Measurements from ENCODE around the gene ERMARD. TPM values are rescaled to one million over a fixed set of nuclear protein-coding genes. Genes with fewer than 3 reads are reported as not detected.

ERMARD gene
- 10 to 100 TPM; 18.7 to 32.0 (median 27.6) TPM for total RNA-seq

DNA sequence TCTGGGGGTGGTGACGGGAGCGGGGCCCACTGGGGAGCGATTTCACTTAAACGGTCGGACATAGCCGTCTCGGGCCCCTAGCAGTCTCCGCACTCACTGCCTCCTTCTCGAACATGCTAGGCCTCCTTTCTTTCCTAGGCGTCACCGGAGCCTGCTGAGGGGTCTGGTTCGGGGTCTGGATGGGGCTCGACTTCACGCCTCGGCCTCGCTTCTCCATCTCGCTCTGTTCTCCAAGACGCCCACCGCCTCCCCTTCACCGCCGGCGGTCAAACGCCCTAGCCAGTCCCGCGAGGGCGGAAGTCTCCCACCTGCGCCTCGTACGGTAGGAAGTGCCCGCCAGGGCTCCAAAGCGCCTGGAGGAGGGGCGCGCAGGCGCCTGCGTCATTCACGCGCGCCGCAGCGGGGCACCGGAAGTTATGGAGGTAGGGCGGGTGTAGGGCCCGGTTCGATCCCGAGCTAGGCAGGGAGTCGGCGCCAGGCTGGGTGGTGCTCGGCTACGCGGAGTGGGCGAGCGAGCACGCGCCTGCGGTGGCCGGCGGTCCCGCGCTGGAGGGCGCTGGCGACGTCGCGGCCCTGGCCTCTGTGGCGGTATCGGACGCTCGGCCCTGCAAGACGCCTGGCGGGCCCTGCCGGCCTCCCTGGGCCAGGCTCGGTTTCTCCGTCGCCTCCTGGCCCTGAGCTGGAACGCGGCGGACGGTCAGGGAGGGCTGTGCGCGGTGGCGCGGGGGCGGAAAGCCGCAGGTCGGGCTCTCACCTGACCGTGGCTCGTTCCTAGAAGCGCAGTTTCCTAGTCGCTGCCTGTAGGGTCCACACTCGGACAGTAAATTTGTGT, at the start of gene ERMARD, which contains the start of gene DYNLT2:
Gene ERMARD, plus strand, starts transcription at position 381 of the 832 bp plus-strand sequence. Its CDS starts 36 bp downstream, at position 417.
Gene DYNLT2, minus strand, starts transcription at position 331 of the 832 bp plus-strand sequence. Its CDS starts 114 bp downstream, at position 217.
- TF ChIP-seq, protein P1, sequence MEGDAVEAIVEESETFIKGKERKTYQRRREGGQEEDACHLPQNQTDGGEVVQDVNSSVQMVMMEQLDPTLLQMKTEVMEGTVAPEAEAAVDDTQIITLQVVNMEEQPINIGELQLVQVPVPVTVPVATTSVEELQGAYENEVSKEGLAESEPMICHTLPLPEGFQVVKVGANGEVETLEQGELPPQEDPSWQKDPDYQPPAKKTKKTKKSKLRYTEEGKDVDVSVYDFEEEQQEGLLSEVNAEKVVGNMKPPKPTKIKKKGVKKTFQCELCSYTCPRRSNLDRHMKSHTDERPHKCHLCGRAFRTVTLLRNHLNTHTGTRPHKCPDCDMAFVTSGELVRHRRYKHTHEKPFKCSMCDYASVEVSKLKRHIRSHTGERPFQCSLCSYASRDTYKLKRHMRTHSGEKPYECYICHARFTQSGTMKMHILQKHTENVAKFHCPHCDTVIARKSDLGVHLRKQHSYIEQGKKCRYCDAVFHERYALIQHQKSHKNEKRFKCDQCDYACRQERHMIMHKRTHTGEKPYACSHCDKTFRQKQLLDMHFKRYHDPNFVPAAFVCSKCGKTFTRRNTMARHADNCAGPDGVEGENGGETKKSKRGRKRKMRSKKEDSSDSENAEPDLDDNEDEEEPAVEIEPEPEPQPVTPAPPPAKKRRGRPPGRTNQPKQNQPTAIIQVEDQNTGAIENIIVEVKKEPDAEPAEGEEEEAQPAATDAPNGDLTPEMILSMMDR (IDR thresholded peaks at IDR 0.05; ENCODE audit: low read depth), result no peak

DNA sequence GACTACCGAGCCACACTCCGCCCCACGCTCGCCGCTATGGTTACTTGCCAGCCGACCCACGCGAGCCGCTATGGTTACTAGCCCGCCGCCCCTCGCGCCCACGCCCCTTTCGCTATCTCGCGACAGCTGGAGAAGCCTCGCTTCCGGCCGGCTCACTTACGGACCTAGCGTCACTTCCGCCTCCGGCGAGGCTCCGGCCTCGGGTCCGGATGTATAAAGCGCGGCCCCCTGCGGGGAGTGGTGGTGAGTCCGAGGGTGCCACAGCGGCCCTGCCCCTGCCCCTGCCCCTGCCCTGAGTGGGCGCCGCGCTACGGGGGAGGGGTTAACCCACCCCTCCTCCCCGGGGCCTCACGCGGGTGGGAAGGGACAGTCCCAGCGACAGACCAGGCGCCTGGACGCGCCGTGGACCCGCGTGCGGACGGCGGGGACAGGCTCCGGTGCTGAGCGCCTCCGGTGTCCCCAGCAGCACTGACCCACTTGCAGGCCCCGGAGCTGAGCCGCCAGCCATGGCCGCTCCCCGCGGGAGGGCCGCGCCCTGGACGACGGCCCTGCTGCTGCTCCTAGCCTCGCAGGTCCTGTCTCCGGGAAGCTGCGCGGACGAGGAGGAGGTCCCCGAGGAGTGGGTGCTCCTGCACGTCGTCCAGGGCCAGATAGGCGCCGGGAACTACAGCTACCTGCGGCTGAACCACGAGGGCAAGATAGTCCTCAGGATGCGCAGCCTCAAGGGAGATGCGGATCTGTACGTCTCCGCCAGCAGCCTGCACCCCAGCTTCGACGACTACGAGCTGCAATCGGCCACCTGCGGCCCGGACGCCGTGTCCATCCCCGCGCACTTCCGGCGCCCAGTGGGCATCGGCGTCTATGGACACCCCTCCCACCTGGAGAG, 49.2 kb upstream of the ERMARD start, which contains the start of the genes C6orf120 and WDR27:
Gene C6orf120, plus strand, starts transcription at position 173 of the 886 bp plus-strand sequence. Its CDS starts 334 bp downstream, at position 507.
Gene WDR27, minus strand, starts transcription at position 76 of the 886 bp plus-strand sequence. CDS start 13,024 bp downstream, outside the sequence.
- TF ChIP-seq, protein P1 (IDR thresholded peaks at IDR 0.05; ENCODE audit: low read depth), result no peak

DNA sequence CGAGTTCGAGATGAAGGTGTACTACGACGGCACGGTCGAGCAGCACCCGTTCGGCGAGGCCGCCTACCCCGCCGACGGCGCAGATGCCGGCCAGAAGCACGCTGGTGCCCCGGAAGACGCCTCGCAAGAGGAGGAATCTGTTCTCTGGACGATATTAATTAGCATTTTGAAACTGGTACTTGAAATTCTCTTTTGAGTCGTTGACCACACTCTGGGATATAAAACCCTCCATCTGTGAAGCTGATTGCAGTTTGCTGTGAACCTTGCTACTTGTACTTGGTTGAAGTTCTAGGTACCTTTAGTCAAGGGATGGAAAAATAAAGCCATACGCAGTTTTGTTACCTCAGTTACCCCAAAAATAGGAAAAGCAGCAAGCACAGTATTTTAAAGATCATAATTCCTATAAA, 48.6 kb upstream of the ERMARD start:
- TF ChIP-seq, protein P1 (IDR thresholded peaks at IDR 0.05; ENCODE audit: low read depth), result no peak

DNA sequence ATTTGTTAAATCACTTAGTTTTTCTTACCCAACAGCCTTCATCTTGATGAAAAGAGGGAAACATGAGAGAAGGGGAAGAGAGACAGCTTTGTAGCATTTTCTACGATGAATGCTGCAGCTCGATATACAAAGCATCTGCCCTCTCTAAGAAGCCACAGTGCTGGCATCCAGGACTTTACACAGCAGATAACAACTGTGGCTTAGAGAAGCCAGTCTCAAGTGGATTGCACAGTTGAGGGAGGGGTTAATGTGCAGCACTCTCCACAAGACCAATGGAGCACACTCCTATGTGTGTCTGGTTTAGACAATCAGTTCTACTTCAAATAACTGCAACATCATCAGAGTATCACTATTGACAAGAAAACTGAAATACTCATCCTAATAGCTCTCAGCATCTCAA, 43.6 kb upstream of the ERMARD start:
- TF ChIP-seq, protein P1 (IDR thresholded peaks at IDR 0.05; ENCODE audit: low read depth), result no peak

DNA sequence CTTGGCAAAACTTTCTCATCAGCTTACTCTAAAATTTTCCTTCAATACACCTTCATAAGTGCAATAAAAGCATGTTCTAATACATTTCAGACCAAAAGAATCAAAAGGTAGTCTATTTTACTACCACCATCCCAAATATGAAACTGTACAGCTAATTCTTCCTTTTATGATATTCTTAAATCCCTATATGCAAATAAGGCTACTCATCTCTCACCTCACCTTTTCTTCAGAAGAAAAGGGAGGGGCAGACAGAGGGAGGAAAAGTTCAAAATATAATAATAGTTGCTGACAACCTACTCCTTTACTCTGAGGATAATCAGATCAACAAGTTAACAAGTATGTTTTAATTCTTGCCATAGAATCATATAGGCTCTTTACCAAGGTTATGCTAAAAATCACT, 42.1 kb upstream of the ERMARD start:
- TF ChIP-seq, protein P1 (IDR thresholded peaks at IDR 0.05; ENCODE audit: low read depth), result no peak

DNA sequence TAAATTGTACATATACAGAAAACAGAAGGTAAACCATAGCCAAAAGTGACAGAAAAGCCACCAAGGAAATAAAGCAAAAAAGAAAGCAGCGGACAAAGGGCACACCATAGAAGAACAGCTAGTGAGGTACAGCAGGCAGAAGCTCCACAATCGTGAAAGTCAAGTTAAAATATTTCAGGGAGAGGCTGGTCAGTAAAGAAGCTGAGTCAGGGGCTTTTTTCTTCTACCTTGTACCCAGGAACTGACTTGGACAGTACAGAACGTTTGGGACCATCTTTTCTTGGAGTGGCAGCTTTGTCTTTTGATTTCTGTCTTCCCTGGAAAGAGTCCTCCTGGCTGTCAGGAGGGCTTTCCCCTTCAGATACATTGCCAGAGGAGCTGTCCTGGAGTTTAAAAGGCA, 41.4 kb upstream of the ERMARD start:
- TF ChIP-seq, protein P1 (IDR thresholded peaks at IDR 0.05; ENCODE audit: low read depth), result no peak
